Measurements from ENCODE around the gene TAS2R7. TPM values are rescaled to one million over a fixed set of nuclear protein-coding genes. Genes with fewer than 3 reads are reported as not detected.

Gene TAS2R7
- total RNA-seq, 1 experiment from 2014 or later = not detected

DNA sequence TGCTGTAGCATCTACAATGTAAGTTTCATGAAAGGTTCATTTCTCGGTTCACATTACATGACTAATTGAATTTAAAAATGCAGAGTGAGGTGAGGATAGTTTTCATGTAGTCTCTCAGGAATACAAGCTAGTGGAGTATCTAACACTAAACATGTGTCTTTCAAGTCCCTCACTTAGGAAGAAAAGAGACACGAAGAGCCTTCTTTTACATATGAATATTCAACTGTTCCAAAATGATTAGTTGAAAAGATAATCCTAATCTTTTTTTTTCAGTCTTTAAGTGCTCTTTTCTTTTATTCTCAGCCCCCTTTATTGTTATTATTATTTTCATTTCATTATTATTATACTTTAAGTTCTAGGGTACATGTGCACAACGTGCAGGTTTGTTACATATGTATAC lies 36.0 kb upstream of the TAS2R7 start:
- Histone ChIP-seq H2AFZ (ENCODE audit: low read length) (no peak overlapping the region), H4K5ac (ENCODE audit: insufficient read length, low read depth, low read length) (no peak overlapping the region), H2AK5ac (ENCODE audit: insufficient read length, low read length) (no peak overlapping the region), H2BK5ac (ENCODE audit: insufficient read length, low read length) (no peak overlapping the region), H3T11ph (ENCODE audit: low read length) (no peak overlapping the region), H3K4me1 (ENCODE audit: insufficient read depth, low read length) (no peaks in the 10 kb centered on the region), H3K23me2 (ENCODE audit: insufficient read length, low read depth, low read length, poor library complexity, severe bottlenecking) (no peaks in the 10 kb centered on the region), H4K91ac (ENCODE audit: insufficient read length, low read depth, low read length) (no peak overlapping the region), H4K8ac (replicated peaks; ENCODE audit: insufficient read length, low read depth, low read length) (no peak overlapping the region), H3K79me1 (ENCODE audit: insufficient read depth, low read depth, low read length, poor library complexity, severe bottlenecking) (no peaks in the 10 kb centered on the region), H3K18ac (ENCODE audit: insufficient read length, low read depth, low read length) (no peak overlapping the region), H4K20me1 (ENCODE audit: control insufficient read depth, insufficient read depth, insufficient read length) (no peaks in the 10 kb centered on the region), H3K4ac (ENCODE audit: low read depth, low read length) (no peak overlapping the region), H2BK15ac (ENCODE audit: low read depth, low read length) (no peak overlapping the region), H2BK20ac (ENCODE audit: low read depth, low read length, poor library complexity, severe bottlenecking) (no peak overlapping the region), H3K27ac (ENCODE audit: insufficient read length, low read depth, low read length) (no peak overlapping the region), H3K27me3 (ENCODE audit: insufficient read depth, low read length) (no peaks in the 10 kb centered on the region), H3K14ac (ENCODE audit: insufficient read depth, low read length) (no peak overlapping the region), H3K79me2 (ENCODE audit: insufficient read depth, low read length) (no peaks in the 10 kb centered on the region), H2BK120ac (ENCODE audit: low read depth, low read length, poor library complexity, severe bottlenecking) (no peak overlapping the region), H3K9ac (ENCODE audit: extremely low read depth, insufficient read length, low read length) (no peak overlapping the region), H3K9me3 (ENCODE audit: control insufficient read depth, low read depth, low read length) (no peaks in the 10 kb centered on the region), H3K23ac (ENCODE audit: insufficient read length, low read depth, low read length) (no peak overlapping the region), H3K4me2 (ENCODE audit: insufficient read depth, insufficient read length, low read length) (no peak overlapping the region), H2BK12ac (ENCODE audit: insufficient read length, low read depth, low read length) (no peak overlapping the region), H3K56ac (ENCODE audit: insufficient read length, low read depth, low read length) (no peak overlapping the region)
- Mint-ChIP-seq H3K27me3 (ENCODE audit: low read depth) (no peaks in the 10 kb centered on the region), H3K36me3 (ENCODE audit: insufficient read depth in 1 of 3, low read depth in 3 of 3) (no peaks in the 10 kb centered on the region; a peak in 1 of 7 replicates), H3K9me3 (no peaks in the 10 kb centered on the region), H3K4me3 (no peak overlapping the region), H3K4me1 (peaks cover 4% of the 10 kb centered on the region in 2 experiments), H3K27ac (no peak overlapping the region)
- whole genome bisulfite sequencing (ENCODE audit: extremely low coverage, insufficient read length, low lambda C conversion rate) = no CpG with 5 or more reads among the region's 3 CpGs
- TF ChIP-seq, protein P1, sequence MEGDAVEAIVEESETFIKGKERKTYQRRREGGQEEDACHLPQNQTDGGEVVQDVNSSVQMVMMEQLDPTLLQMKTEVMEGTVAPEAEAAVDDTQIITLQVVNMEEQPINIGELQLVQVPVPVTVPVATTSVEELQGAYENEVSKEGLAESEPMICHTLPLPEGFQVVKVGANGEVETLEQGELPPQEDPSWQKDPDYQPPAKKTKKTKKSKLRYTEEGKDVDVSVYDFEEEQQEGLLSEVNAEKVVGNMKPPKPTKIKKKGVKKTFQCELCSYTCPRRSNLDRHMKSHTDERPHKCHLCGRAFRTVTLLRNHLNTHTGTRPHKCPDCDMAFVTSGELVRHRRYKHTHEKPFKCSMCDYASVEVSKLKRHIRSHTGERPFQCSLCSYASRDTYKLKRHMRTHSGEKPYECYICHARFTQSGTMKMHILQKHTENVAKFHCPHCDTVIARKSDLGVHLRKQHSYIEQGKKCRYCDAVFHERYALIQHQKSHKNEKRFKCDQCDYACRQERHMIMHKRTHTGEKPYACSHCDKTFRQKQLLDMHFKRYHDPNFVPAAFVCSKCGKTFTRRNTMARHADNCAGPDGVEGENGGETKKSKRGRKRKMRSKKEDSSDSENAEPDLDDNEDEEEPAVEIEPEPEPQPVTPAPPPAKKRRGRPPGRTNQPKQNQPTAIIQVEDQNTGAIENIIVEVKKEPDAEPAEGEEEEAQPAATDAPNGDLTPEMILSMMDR (conservative IDR thresholded peaks at IDR 0.05) = no peak
- DNase-seq = no peak

Measured in H9 (cell line).